Stomach (tissue), 9 donors: ENCODE data around the gene DNM3. TPM values are rescaled to one million over a fixed set of nuclear protein-coding genes. Genes with fewer than 3 reads are reported as not detected.
A peak's percentile ranks its signal among the peaks of the same experiment; 100 is the strongest.

Experiments
- DNase-seq, 2 donors: peaks; one replicate each; pipeline versions ENCODE4 v3.0.0 to v3.0.0-alpha.2; 2013 to 2019
- H3K27ac ChIP-seq, 5 donors: fragments of 200-600 bp in 4 of 5; sonication (generic) in 4 of 5; one replicate each; pipeline ENCODE4 v1.5.1; 2013 to 2019; ENCODE audit warnings: mild to moderate bottlenecking in 1 of 5, moderate library complexity in 1 of 5
- H3K27me3 ChIP-seq, 3 donors: fragments of 200-600 bp; sonication (generic); one replicate each; pipeline ENCODE4 v1.5.1; 2017 to 2019; ENCODE audit warnings: mixed run types in 1 of 3
- H3K36me3 ChIP-seq, 4 donors: fragments of 200-600 bp; sonication (generic); 1 replicate in 3 of 4; 2 replicates in 1 of 4; pipeline ENCODE4 v1.5.1; 2016 to 2019
- H3K4me1 ChIP-seq, 4 donors: fragments of 200-600 bp; sonication (generic); one replicate each; pipeline ENCODE4 v1.5.1; 2016 to 2019
- H3K4me3 ChIP-seq, 4 donors: fragments of 200-600 bp; sonication (generic) in 3 of 4; one replicate each; pipeline ENCODE4 v1.5.1; 2016 to 2019; ENCODE audit warnings: mild to moderate bottlenecking in 1 of 4
- H3K9me3 ChIP-seq, 4 donors: fragments of 200-600 bp; sonication (generic); one replicate each; pipeline ENCODE4 v1.5.1; 2016 to 2019
- CTCF ChIP-seq, 7 experiments: fragments of 450-650 bp in 4 of 7; fragments of 200-600 bp in 3 of 7; sonication (generic) in 3 of 7; IDR thresholded peaks; one replicate each; pipeline ENCODE4 v1.5.1; 2016 to 2019; ENCODE audit warnings: antibody characterized with exemption in 7 of 7, control low read depth in 2 of 7, mild to moderate bottlenecking in 1 of 7
- EP300 ChIP-seq: sonication (generic); formaldehyde crosslinking; IDR thresholded peaks from one replicate; pipeline ENCODE4 v1.6.1; 2017; ENCODE audit warnings: antibody characterized with exemption
- POLR2A ChIP-seq, 4 donors: fragments of 450-650 bp; IDR thresholded peaks; one replicate each; pipeline ENCODE4 v1.6.1; 2016; ENCODE audit warnings: antibody characterized with exemption in 4 of 4, control low read depth in 2 of 4, mild to moderate bottlenecking in 1 of 4, moderate library complexity in 1 of 4
- POLR2AphosphoS5 ChIP-seq, 3 donors: sonication (generic); formaldehyde crosslinking; IDR thresholded peaks; one replicate each; pipeline ENCODE4 v1.6.1; 2016; ENCODE audit warnings: antibody characterized with exemption in 3 of 3
- WGBS, 5 donors: extraction: QIAGEN DNeasy Blood & Tissue Kit in 3 of 5; methylation state at CpG; one replicate each; pipeline versions ENCODE4 v1.1.5 to v1.1.7; 2013 to 2018; 5-methylcytosine and 5-hydroxymethylcytosine counted together
- intact Hi-C: fragments of 100-400 bp; cut with DNase I; formaldehyde crosslinking; loops from one replicate; pipeline ENCODE4 v1.15.1; 2023; ENCODE audit warnings: low total_unique reads
- polyA plus RNA-seq, 3 donors: library from polyadenylated mRNA; stranded (reverse); fragments of 200-250 nt; gene quantifications; one replicate each; pipeline ENCODE4 v1.2.3, GENCODE V29; 2013
- total RNA-seq, 5 donors: library from RNA; depleted of rRNA; stranded (reverse); fragments of >200 nt; gene quantifications; one replicate each; pipeline versions ENCODE4 v1.1.0 to v1.2.3, GENCODE V29; 2014 to 2016
- donor health status: healthy with polysubstance abuse.
- donor health status: Bipolar disorder and iron deficiency.
- donor health status: healthy.

The DNM3 gene
- total and polyA plus RNA-seq, 8 donors = 0.58 to 13.8 (median 2.2) TPM

GRCh38 chr1:171835891-171836290, 5.4 kb upstream of the DNM3 start:
- Histone ChIP-seq H3K4me1 (peaks cover 0 to 3% (median 0%) of the 10 kb centered on the region in 4 donors), H3K27me3 (no peaks in the 10 kb centered on the region), H3K4me3 (no peak overlapping the region), H3K27ac (no peak overlapping the region), H3K9me3 (peaks cover 0 to 7% (median 0%) of the 10 kb centered on the region in 4 donors), H3K36me3 (no peaks in the 10 kb centered on the region)
- DNase-seq = no peak
- intact Hi-C loops = no loop called here
- TF ChIP-seq POLR2AphosphoS5 (IDR thresholded peaks at IDR 0.05) = no peak
- TF ChIP-seq CTCF (IDR thresholded peaks at IDR 0.05) = no peak
- TF ChIP-seq EP300 = no peak
- TF ChIP-seq POLR2A (IDR thresholded peaks at IDR 0.05) = no peak

GRCh38 chr1:171841931-171842761, 848 bp downstream of the DNM3 start:
- DNase-seq = peak in 1 of 2 donors; percentile 45
- TF ChIP-seq POLR2AphosphoS5 (IDR thresholded peaks at IDR 0.05) (no peak), CTCF (IDR thresholded peaks at IDR 0.05) (no peak), POLR2A (IDR thresholded peaks at IDR 0.05) (no peak), EP300 (no peak)

GRCh38 chr1:171844381-171844780, 3.1 kb downstream of the DNM3 start:
- WGBS, 5 donors = 60 to 81% (median 78%) methylated on average over 2 of the region's 2 CpGs

More at GRCh38 chr1:171841931-171842761, 848 bp downstream of the DNM3 start:
- Histone ChIP-seq H3K4me3 (peak overlapping the region; percentile 71 to 80 (median 76)), H3K9me3 (peaks cover 0 to 15% (median 0%) of the 10 kb centered on the region in 4 donors), H3K36me3 (no peaks in the 10 kb centered on the region), H3K4me1 (peaks cover 0 to 18% (median 13%) of the 10 kb centered on the region in 4 donors), H3K27ac (peak overlapping the region in 3 of 5 donors; percentile 63 to 78 (median 75)), H3K27me3 (peaks cover 0 to 16% (median 16%) of the 10 kb centered on the region in 3 donors)
- intact Hi-C loops = no loop called here
- WGBS, 5 donors = 1 to 3% (median 2%) methylated on average over 32 to 40 of the region's 40 CpGs

GRCh38 chr1:171845998-171846397, 4.7 kb downstream of the DNM3 start:
- Histone ChIP-seq H3K4me1 (peaks cover 0 to 15% (median 13%) of the 10 kb centered on the region in 4 donors), H3K27ac (no peak overlapping the region), H3K4me3 (no peak overlapping the region), H3K27me3 (peaks cover 0 to 16% (median 15%) of the 10 kb centered on the region in 3 donors), H3K36me3 (no peaks in the 10 kb centered on the region), H3K9me3 (peaks cover 0 to 7% (median 0%) of the 10 kb centered on the region in 4 donors)
- intact Hi-C loops = no loop called here
- TF ChIP-seq EP300 (no peak), CTCF (IDR thresholded peaks at IDR 0.05) (no peak), POLR2AphosphoS5 (IDR thresholded peaks at IDR 0.05) (no peak), POLR2A (IDR thresholded peaks at IDR 0.05) (no peak)
- no peak for DNase-seq

More at GRCh38 chr1:171844381-171844780, 3.1 kb downstream of the DNM3 start:
- Histone ChIP-seq H3K27me3 (peaks cover 0 to 16% (median 16%) of the 10 kb centered on the region in 3 donors), H3K9me3 (peaks cover 0 to 15% (median 0%) of the 10 kb centered on the region in 4 donors), H3K4me1 (peaks cover 0 to 18% (median 13%) of the 10 kb centered on the region in 4 donors), H3K36me3 (no peaks in the 10 kb centered on the region), H3K27ac (no peak overlapping the region), H3K4me3 (no peak overlapping the region)
- TF ChIP-seq POLR2AphosphoS5 (IDR thresholded peaks at IDR 0.05) = no peak
- no peak for TF ChIP-seq CTCF (IDR thresholded peaks at IDR 0.05)
- no peak for TF ChIP-seq POLR2A (IDR thresholded peaks at IDR 0.05)
- TF ChIP-seq EP300 = no peak
- intact Hi-C loops = no loop called here
- no peak for DNase-seq
